Activated CD4-positive, CD25-positive, alpha-beta regulatory T cell treated with anti-CD3 and anti-CD28 coated beads, Interleukin-2, amount 50 U/mL, for 24 hours (primary cell): Measurements from ENCODE around the gene BHLHA9.
A peak's percentile ranks its signal among the peaks of the same experiment; 100 is the strongest.
"Not testable (repeated sequence)": the region's sequence is repeated elsewhere in the genome, so short reads cannot be mapped to it uniquely, and the experiment has no call there.

Source experiments
- ATAC-seq, 2 donors: fragments of 150-1000 bp; cut with Tn5 transposase; one replicate each; pipeline ENCODE4 v1.10.0; 2021; ENCODE audit warnings: mild to moderate bottlenecking in 1 of 2, moderate library complexity in 1 of 2

The BHLHA9 gene

GRCh38 chr17:1270210-1271029 lies at the start of gene BHLHA9:
Gene BHLHA9, plus strand, starts transcription at chr17:1270444. Its CDS starts 120 bp downstream, at chr17:1270564.
- no peak for ATAC-seq

DNA sequence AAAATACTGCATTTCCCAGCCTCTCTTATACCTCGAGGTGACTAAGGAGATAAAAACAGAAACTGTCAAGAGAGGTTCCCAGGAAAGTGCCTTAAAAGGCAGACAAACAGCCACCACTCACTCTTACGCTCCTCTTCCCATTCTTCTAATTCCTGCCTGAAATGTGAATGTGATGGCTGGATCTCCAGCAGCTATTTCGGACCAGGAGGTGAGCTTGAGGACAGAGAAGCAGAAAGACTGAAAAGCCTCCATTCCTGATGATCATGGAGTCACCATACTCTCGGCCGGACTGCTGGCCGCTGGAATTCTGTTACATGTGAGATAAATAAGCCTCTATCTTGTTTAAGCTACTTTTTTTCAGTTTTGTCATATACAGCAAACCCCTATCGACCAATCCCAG lies 49.0 kb upstream of the BHLHA9 start:
- no peak for ATAC-seq

GRCh38 chr17:1222321-1222720 lies 47.9 kb upstream of the BHLHA9 start:
- ATAC-seq = no peak

DNA sequence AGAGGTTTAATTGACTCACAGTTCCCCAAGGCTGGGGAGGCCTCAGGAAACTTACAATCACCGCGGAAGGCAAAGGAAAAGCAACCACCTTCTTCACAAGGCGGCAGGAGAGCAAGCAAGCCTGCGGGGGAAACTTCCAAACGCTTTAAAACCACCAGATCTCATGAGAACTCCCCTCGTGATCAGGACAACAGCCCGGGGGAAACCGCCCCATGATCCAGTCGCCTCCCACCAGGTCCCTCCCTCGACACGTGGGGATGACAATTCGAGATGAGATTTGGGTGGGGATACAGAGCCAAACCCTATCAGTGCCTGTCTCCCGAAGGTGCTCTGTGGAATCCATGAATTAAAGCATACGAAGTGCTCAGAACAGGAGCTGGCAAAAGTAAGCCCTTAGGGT lies 46.6 kb upstream of the BHLHA9 start:
- no peak for ATAC-seq

GRCh38 chr17:1224330-1224729 lies 45.9 kb upstream of the BHLHA9 start:
- no peak for ATAC-seq

DNA sequence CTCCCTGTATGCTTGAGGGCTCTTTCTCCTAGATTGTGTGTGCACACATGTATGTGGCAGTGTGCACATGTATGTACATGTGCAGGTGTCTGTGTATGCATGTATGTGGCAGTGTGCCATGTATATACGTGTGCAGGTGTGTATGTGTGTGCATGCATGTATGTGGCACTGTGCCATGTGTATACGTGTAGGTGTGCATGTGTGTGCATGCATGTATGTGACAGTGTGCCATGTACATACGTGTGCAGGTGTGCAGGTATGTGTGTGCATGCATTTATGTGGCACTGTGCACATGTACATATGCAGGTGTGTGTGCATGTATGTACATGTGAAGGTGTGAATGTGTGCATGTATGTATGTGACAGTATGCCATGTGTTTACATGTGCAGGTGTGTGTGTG lies 43.9 kb upstream of the BHLHA9 start:
- no peak for ATAC-seq

GRCh38 chr17:1227365-1227764 lies 42.9 kb upstream of the BHLHA9 start:
- no peak for ATAC-seq

DNA sequence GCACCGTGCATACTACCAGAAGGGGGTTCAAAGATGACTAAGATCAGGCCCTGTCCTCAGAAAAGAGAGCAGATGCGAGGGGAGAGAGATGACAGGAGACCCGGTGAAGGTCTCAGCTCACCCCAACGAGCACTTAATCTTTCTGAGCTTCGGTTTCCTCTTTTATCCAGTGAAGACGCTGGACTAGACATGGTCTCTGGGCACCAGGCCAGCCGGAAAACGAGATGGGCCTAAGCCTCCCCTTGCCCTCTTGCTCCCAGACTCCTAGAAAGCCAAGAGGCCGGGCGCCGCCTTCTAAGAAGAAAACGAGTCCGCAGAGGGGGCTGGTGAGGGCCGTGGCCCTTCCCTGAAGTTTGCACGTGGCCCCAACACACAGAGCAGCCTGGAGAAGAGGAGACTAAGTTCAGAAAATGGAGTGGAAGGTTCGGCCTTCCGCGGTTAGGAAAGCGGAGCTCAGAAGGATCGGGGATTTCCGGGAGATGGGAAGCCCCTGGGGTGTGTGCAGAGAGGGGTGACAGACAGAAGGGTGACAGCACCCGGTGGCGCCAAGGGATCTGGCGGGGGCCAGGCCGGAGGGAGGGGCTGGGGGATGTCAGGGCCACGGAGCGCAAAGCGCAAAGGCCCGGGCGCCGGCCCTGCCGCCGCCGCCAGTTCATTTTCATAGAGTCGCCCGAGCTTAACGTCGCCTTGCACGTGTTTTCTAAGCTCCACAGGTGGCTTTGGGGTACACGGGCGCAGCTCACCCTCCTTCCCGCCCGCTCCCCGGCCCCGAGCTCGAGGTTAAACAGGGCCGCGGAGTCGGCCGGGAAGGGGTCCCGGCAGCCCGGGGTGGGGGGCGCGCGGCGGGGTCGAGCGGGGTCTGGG lies 42.1 kb upstream of the BHLHA9 start:
- peak; percentile 25 to 39 for ATAC-seq

GRCh38 chr17:1228781-1229348 lies 41.4 kb upstream of the BHLHA9 start:
- ATAC-seq = peak; percentile 2 to 29

- peak; percentile 29 to 52 for ATAC-seq
Observed at GRCh38 chr17:1229349-1229899, 40.8 kb upstream of the BHLHA9 start.

- ATAC-seq = no peak
Observed at GRCh38 chr17:1229900-1230501, 40.2 kb upstream of the BHLHA9 start.

GRCh38 chr17:1231456-1231855 lies 38.8 kb upstream of the BHLHA9 start:
- no peak for ATAC-seq

DNA sequence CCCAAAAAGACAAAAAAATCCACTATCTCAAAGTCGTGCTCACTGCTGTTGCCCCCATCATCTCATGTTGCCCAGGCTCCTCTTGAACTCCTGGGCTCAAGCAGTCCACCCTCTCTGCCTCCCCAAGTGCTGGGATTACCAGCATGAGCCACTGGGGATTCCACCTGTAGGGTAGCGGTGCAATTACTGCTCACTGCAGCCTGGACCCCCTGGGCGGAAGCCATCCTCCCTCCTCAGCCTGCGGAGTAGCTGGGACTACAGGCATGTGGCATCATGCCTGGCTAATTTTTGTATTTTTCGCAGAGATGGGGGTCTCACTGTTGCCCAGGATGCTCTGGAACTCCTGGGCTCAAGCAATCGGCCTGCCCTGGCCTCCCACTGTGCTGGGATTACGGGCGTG lies 37.9 kb upstream of the BHLHA9 start:
- ATAC-seq = no peak

DNA sequence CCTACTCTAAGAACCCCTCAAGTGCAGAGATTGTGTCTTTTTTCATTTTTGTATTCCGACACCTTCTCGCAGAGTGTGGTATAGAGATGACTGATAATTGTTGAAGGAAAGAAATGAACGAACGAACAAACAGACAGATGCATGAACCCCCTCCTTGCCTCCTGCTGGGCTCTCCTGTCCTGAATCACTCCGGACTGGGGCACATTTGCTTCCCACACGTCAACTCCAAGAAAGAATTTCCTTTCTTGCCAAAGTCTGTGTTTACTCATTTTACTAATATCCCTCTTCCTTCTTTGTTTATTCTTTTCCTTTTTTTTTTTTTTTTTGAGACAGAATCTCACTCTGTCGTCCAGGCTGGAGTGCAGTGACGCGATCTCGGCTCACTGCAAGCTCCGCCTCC lies 37.5 kb upstream of the BHLHA9 start:
- no peak for ATAC-seq

DNA sequence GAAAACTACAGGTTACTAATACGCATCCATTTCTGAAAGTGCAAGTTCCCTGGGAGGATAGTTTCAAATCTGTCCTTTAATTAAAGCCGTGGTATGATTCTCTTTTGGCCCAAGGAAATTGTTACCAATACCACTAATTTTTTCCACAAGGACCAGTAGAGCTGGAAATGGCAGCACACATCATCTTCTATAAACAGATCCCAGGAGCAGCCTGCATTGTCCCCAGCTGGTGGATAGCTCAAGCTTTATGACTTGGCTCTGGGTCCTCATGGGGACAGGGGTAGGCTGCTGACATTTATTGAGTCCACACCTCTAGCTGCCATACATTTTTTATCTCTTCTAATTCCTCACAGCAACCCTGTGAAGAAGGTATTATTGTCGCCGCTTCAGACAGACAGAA lies 35.8 kb upstream of the BHLHA9 start:
- no peak for ATAC-seq

- no peak for ATAC-seq
Observed at GRCh38 chr17:1237471-1237870, 32.8 kb upstream of the BHLHA9 start.

- ATAC-seq = no peak
Observed at GRCh38 chr17:1239210-1239609, 31.0 kb upstream of the BHLHA9 start.

DNA sequence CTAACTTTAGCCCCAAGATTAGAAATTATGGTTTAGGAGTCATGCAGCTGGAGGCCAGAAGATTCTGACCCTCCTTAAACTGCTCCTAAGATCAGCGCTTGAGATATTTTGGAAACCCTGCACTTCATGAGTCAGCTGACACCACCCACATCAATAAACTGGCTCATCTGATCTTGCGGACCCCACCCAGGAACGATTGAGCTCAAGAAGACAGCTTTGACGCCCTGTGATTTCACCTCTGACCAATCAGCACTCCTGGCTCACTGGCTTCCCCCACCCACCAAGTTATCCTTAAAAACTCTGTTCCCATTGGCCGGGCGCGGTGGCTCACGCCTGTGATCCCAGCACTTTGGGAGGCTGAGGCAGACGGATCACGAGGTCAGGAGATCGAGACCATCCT lies 29.8 kb upstream of the BHLHA9 start:
- ATAC-seq = not testable (repeated sequence)

DNA sequence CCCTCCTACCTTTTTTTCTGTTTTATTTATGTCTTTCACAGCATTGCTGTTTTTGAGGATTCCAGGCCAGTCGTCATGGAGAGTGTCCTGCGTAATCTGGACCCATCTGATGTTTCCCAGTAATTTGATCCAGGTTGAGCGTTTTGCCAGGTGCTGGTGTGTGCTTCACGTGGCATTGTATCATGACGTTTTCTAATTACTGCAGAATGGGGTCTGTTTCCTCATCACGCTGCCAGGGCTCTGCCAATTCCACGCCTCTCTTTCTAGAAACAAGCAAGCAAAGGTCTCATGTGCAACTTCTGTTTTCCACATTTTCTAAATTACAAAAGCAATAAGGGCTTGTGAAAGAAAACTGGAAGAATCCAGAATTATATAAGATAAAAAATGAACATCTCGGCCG lies 28.3 kb upstream of the BHLHA9 start:
- no peak for ATAC-seq

- no peak for ATAC-seq
Observed at GRCh38 chr17:1244606-1245012, 25.6 kb upstream of the BHLHA9 start.

GRCh38 chr17:1251866-1252608 lies 18.2 kb upstream of the BHLHA9 start:
- ATAC-seq = no peak

GRCh38 chr17:1255041-1255440 lies 15.2 kb upstream of the BHLHA9 start:
- ATAC-seq = no peak
